Gastrocnemius medialis (tissue), 4 donors: ENCODE measurements around the gene LYPD6B. TPM values are rescaled to one million over a fixed set of nuclear protein-coding genes. Genes with fewer than 3 reads are reported as not detected.

Experiments used
- ATAC-seq, 2 donors: fragments of 150-250 bp; one replicate each; pipeline ENCODE4 v1.9.1; 2016
- DNase-seq, 2 donors: peaks; one replicate each; pipeline ENCODE4 v3.0.0-alpha.2; 2019
- H3K27ac ChIP-seq, 4 donors: fragments of 200-600 bp; sonication (generic); 1 replicate in 1 of 4; 2 replicates in 3 of 4; pipeline ENCODE4 v1.5.1; 2016 to 2018; ENCODE audit warnings: mild to moderate bottlenecking in 2 of 4, moderate library complexity in 1 of 4
- H3K27me3 ChIP-seq, 3 donors: fragments of 200-600 bp; sonication (generic) in 2 of 3; 1 replicate in 1 of 3; 2 replicates in 2 of 3; pipeline versions ENCODE4 v1.5.1 to v1.6.0; 2016 to 2019; ENCODE audit warnings: mild to moderate bottlenecking in 1 of 3, moderate library complexity in 1 of 3
- H3K36me3 ChIP-seq, 2 donors: fragments of 200-600 bp; sonication (generic) in 1 of 2; one replicate each; pipeline ENCODE4 v1.5.1; 2017 to 2018
- H3K4me1 ChIP-seq, 2 donors: fragments of 200-600 bp; sonication (generic) in 1 of 2; one replicate each; pipeline ENCODE4 v1.5.1; 2016 to 2017; ENCODE audit warnings: mild to moderate bottlenecking in 2 of 2
- H3K4me3 ChIP-seq, 4 donors: fragments of 200-600 bp; sonication (generic) in 3 of 4; 1 replicate in 1 of 4; 2 replicates in 3 of 4; pipeline ENCODE4 v1.5.1; 2016 to 2019; ENCODE audit warnings: mild to moderate bottlenecking in 2 of 4
- H3K9me3 ChIP-seq, 3 donors: fragments of 200-600 bp; sonication (generic) in 2 of 3; 1 replicate in 1 of 3; 2 replicates in 2 of 3; pipeline ENCODE4 v1.5.1; 2016 to 2019
- POLR2A ChIP-seq, 2 donors: fragments of 450-650 bp; IDR thresholded peaks; one replicate each; pipeline ENCODE4 v1.6.1; 2017; ENCODE audit warnings: antibody characterized with exemption in 2 of 2, mild to moderate bottlenecking in 2 of 2, moderate library complexity in 2 of 2
- in situ Hi-C, 4 donors: fragments of 200-750 bp; cut with MboI; loops; one replicate each; pipeline versions ENCODE4 v1.15.0 to v1.8.0; 2017; ENCODE audit warnings: low sequenced_read_pairs in 4 of 4
- intact Hi-C: fragments of 100-400 bp; cut with DNase I; formaldehyde crosslinking; loops from one replicate; pipeline ENCODE4 v1.15.1; 2023; ENCODE audit warnings: low total_unique reads
- total RNA-seq, 4 donors: library from RNA; depleted of rRNA; stranded (reverse); fragments of >200 nt; gene quantifications; one replicate each; pipeline versions ENCODE4 v1.1.0 to v1.2.3, GENCODE V29; 2016
- TF ChIP-seq, protein P1 (sequence below), 5 experiments: fragments of 450-650 bp in 3 of 5; fragments of 200-600 bp in 2 of 5; sonication (generic) in 2 of 5; IDR thresholded peaks in 4 of 5; conservative IDR thresholded peaks in 1 of 5; 1 replicate in 4 of 5; 2 replicates in 1 of 5; pipeline ENCODE4 v1.5.1; 2016 to 2019; ENCODE audit warnings: antibody characterized with exemption in 5 of 5, mild to moderate bottlenecking in 3 of 5, moderate library complexity in 3 of 5

LYPD6B gene
- total RNA-seq, 4 donors from 2014 or later, result not detected

DNA sequence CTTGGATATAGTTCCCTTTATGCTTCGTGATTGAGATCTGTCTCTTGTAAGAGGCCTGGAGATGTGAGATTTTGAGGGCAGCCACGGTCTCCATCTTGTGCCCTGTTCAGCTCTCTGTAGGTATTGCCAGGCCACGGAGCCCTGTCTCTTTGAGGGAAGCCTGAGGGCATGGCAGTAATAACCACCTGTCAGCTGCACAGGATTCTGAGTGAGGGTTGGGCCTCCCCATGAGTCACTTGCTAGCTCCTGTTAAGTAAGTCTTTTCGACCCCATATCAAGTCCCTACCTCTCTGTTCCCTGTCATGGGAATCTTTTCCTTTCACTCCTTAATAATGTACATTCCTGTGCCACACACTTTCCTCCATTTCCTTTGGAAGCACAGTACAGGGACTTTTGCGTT, 20.4 kb downstream of the LYPD6B start:
- Histone ChIP-seq H3K4me3 (no peak overlapping the region), H3K4me1 (no peaks in the 10 kb centered on the region), H3K27me3 (no peaks in the 10 kb centered on the region), H3K36me3 (no peaks in the 10 kb centered on the region), H3K27ac (no peak overlapping the region), H3K9me3 (no peaks in the 10 kb centered on the region)
- DNase-seq (no peak), ATAC-seq (no peak)
- intact Hi-C loops, result no loop called here
- TF ChIP-seq, protein P1, sequence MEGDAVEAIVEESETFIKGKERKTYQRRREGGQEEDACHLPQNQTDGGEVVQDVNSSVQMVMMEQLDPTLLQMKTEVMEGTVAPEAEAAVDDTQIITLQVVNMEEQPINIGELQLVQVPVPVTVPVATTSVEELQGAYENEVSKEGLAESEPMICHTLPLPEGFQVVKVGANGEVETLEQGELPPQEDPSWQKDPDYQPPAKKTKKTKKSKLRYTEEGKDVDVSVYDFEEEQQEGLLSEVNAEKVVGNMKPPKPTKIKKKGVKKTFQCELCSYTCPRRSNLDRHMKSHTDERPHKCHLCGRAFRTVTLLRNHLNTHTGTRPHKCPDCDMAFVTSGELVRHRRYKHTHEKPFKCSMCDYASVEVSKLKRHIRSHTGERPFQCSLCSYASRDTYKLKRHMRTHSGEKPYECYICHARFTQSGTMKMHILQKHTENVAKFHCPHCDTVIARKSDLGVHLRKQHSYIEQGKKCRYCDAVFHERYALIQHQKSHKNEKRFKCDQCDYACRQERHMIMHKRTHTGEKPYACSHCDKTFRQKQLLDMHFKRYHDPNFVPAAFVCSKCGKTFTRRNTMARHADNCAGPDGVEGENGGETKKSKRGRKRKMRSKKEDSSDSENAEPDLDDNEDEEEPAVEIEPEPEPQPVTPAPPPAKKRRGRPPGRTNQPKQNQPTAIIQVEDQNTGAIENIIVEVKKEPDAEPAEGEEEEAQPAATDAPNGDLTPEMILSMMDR (IDR thresholded peaks at IDR 0.05 in 4 of 5, conservative IDR thresholded peaks at IDR 0.05 in 1 of 5), result no peak
- in situ Hi-C loops, result no loop called here

DNA sequence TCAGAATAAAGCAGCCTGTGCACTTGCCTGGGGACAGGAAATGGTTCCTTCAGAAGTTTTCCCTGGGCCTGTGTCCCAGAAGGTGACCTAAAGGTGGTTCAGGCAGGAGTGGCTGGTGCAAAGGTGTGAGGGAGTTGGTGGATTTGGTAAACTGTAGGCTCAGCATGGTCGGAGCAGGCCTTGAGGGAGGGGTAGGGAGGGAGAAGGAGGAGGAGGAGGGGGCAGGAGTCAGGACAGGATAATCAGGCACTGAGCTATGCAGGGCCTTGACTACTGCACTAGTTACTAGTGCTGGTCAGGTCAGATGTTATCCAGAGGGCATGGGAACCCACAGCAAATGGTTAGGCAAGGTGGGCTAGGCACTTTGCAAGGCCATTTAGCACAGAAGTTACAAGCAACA, 21.3 kb downstream of the LYPD6B start:
- Histone ChIP-seq H3K4me3 (no peak overlapping the region), H3K36me3 (no peaks in the 10 kb centered on the region), H3K27me3 (no peaks in the 10 kb centered on the region), H3K9me3 (no peaks in the 10 kb centered on the region), H3K27ac (no peak overlapping the region), H3K4me1 (no peaks in the 10 kb centered on the region)
- in situ Hi-C loops, result no loop called here
- DNase-seq (no peak), ATAC-seq (no peak)
- TF ChIP-seq, protein P1 (IDR thresholded peaks at IDR 0.05 in 4 of 5, conservative IDR thresholded peaks at IDR 0.05 in 1 of 5), result no peak
- TF ChIP-seq POLR2A (IDR thresholded peaks at IDR 0.05), result no peak
- intact Hi-C loops, result no loop called here

DNA sequence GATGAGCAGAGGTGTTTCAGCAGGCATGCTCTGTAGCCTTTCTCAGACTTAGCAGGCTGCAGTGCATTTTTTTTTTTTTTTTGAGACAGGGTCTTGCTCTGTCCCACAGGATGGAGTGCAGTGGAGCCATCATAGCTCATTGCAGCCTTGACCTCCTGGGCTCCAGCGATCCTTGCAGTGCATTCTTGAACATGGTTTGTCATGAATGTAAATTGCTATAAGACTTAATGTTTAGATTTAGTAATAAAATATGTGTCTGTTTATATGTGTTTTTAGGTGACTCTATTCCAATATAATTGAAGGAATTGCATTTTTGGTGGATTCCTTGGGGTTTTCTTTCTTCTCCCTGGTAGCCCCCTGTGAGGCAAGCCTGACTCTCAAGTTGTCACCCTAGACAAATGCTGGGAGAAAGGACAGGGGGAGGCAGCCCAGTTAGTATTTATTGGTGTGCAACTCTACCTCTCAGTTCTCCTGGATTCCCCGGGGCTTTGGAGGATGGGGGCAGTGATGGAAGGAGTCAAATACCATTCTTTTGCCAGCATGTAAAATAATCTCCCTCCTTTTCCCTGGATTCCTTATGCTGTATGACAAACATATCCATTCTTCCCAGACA, 22.7 kb downstream of the LYPD6B start:
- Histone ChIP-seq H3K9me3 (no peaks in the 10 kb centered on the region), H3K36me3 (no peaks in the 10 kb centered on the region), H3K27me3 (no peaks in the 10 kb centered on the region), H3K4me1 (no peaks in the 10 kb centered on the region), H3K4me3 (no peak overlapping the region), H3K27ac (no peak overlapping the region)
- TF ChIP-seq POLR2A (IDR thresholded peaks at IDR 0.05), result no peak
- TF ChIP-seq, protein P1 (IDR thresholded peaks at IDR 0.05 in 4 of 5, conservative IDR thresholded peaks at IDR 0.05 in 1 of 5), result no peak
- ATAC-seq (no peak), DNase-seq (no peak)
- intact Hi-C loops (no loop called here), in situ Hi-C loops (no loop called here)

DNA sequence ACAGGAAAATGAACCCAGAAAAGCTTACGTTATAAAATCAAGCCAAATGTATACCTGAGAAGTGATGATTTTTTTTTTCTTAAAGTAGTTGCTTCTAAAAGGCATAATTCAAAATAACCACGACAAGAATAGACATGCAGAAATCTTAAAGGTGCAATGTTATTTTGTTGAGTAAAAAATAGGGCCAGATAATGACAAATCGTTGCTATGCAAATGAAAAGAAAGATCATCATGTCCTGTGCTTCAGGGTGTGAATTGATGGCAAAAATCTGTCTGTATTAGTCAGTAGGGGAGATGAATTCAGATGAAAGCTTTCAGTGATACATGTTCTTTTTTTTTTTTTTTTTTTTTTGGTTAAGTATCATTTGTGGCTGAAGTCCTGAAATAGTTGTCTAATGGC, 24.0 kb downstream of the LYPD6B start:
- Histone ChIP-seq H3K4me1 (no peaks in the 10 kb centered on the region), H3K36me3 (no peaks in the 10 kb centered on the region), H3K27me3 (no peaks in the 10 kb centered on the region), H3K27ac (no peak overlapping the region), H3K9me3 (no peaks in the 10 kb centered on the region), H3K4me3 (no peak overlapping the region)
- no peak for TF ChIP-seq POLR2A (IDR thresholded peaks at IDR 0.05)
- TF ChIP-seq, protein P1 (IDR thresholded peaks at IDR 0.05 in 4 of 5, conservative IDR thresholded peaks at IDR 0.05 in 1 of 5), result no peak
- no peak for ATAC-seq
- no peak for DNase-seq
- intact Hi-C loops, result no loop called here
- in situ Hi-C loops, result no loop called here

DNA sequence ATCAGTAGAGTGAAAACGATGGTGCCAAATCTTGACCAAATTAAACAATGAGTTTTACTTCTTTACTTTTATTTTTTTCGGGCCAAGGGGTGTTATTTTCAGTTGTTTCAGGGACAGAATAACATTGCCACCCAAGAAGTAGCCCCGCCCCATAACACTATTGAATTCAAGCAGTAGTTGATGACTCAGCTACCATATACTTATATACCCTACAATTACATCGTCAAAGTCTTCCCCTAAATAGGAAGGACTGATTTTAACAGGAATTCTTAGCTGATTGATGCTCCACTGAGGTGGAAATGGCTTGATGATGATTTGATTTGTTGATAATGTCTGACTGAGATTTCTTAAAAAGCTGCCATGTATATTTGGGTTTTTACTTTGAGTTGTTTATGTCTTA, 24.7 kb downstream of the LYPD6B start:
- Histone ChIP-seq H3K36me3 (no peaks in the 10 kb centered on the region), H3K27ac (no peak overlapping the region), H3K4me1 (no peaks in the 10 kb centered on the region), H3K4me3 (no peak overlapping the region), H3K9me3 (no peaks in the 10 kb centered on the region), H3K27me3 (no peaks in the 10 kb centered on the region)
- TF ChIP-seq, protein P1 (IDR thresholded peaks at IDR 0.05 in 4 of 5, conservative IDR thresholded peaks at IDR 0.05 in 1 of 5), result no peak
- TF ChIP-seq POLR2A (IDR thresholded peaks at IDR 0.05), result no peak
- intact Hi-C loops, result no loop called here
- in situ Hi-C loops, result no loop called here
- no peak for ATAC-seq
- DNase-seq, result no peak
